Measurements from ENCODE around the gene SCML1.
A peak's percentile ranks its signal among the peaks of the same experiment; 100 is the strongest.
"Not testable (repeated sequence)": the region's sequence is repeated elsewhere in the genome, so short reads cannot be mapped to it uniquely, and the experiment has no call there.

Gene SCML1

GRCh38 chrX:17740137-17741122 lies 3.1 kb downstream of the SCML1 start:
- DNase-seq, result no peak

GRCh38 chrX:17741123-17741511 lies 3.8 kb downstream of the SCML1 start:
- no peak for DNase-seq

- no peak for DNase-seq
Observed at GRCh38 chrX:17743913-17744312, 6.6 kb downstream of the SCML1 start.

GRCh38 chrX:17744896-17745523 lies 7.7 kb downstream of the SCML1 start:
- DNase-seq, result no peak

- no peak for DNase-seq
Observed at GRCh38 chrX:17747692-17748091, 10.4 kb downstream of the SCML1 start.

GRCh38 chrX:17748684-17749083 lies 11.4 kb downstream of the SCML1 start:
- no peak for DNase-seq

- DNase-seq, result no peak
Observed at GRCh38 chrX:17750436-17750835, 13.1 kb downstream of the SCML1 start.

- DNase-seq, result no peak
Observed at GRCh38 chrX:17758382-17758781, 21.1 kb downstream of the SCML1 start.

- no peak for DNase-seq
Observed at GRCh38 chrX:17759990-17760389, 22.7 kb downstream of the SCML1 start.

GRCh38 chrX:17767734-17768133 lies 30.4 kb downstream of the SCML1 start:
- DNase-seq, result no peak

- DNase-seq, result no peak
Observed at GRCh38 chrX:17768997-17769396, 31.7 kb downstream of the SCML1 start.

- DNase-seq, result no peak
Observed at GRCh38 chrX:17769701-17770269, 32.5 kb downstream of the SCML1 start.

GRCh38 chrX:17773221-17773876 lies 36.1 kb downstream of the SCML1 start:
- DNase-seq, result no peak

GRCh38 chrX:17774053-17774452 lies 36.8 kb downstream of the SCML1 start:
- DNase-seq, result no peak

- DNase-seq, result no peak
Observed at GRCh38 chrX:17778997-17779396, 41.7 kb downstream of the SCML1 start.

- no peak for DNase-seq
Observed at GRCh38 chrX:17779434-17779833, 42.1 kb downstream of the SCML1 start.

- not testable (repeated sequence) for DNase-seq
Observed at GRCh38 chrX:17786554-17787347, 49.5 kb downstream of the SCML1 start.

GRCh38 chrX:17787557-17787956 lies 50.3 kb downstream of the SCML1 start:
- no peak for DNase-seq

GRCh38 chrX:17788439-17788838 lies 51.1 kb downstream of the SCML1 start:
- DNase-seq, result peak; percentile 10

- no peak for DNase-seq
Observed at GRCh38 chrX:17788956-17789562, 51.8 kb downstream of the SCML1 start.

- DNase-seq, result no peak
Observed at GRCh38 chrX:17792826-17793225, 55.5 kb downstream of the SCML1 start.

- DNase-seq, result no peak
Observed at GRCh38 chrX:17798921-17799320, 61.6 kb downstream of the SCML1 start.

Data from NCI-H1694 treated with DMSO at 0.1 percent for 48 hours (cell line).